Kidney capillary endothelial cell (primary cell): Measurements from ENCODE around the gene PRIMPOL.

Experiments
- DNase-seq: peaks from one replicate; pipeline ENCODE4 v3.0.0-alpha.2; 2018; ENCODE audit warnings: low spot score

The PRIMPOL gene

DNA sequence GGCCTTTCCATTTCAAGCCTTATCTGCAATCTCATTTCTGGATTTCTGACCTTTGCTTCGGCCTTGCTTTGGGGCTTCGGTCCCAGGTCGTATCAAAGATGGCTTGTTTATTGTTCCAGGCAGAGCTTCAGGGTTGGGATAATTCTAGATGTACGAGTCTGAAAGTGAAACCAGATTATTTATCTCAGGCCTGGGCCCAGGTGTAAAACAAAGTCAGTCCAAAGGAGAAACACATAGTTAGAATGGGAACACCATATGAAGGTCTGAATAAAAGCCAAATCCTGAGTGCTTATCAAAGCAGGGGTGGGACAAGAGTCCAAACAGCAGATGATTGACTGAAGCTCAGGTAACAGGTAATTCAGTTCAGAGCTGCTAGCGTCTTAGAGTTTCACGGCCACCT is 17.1 kb downstream of the PRIMPOL start:
- no peak for DNase-seq

GRCh38 chr4:184668096-184668495 is 18.6 kb downstream of the PRIMPOL start:
- no peak for DNase-seq

DNA sequence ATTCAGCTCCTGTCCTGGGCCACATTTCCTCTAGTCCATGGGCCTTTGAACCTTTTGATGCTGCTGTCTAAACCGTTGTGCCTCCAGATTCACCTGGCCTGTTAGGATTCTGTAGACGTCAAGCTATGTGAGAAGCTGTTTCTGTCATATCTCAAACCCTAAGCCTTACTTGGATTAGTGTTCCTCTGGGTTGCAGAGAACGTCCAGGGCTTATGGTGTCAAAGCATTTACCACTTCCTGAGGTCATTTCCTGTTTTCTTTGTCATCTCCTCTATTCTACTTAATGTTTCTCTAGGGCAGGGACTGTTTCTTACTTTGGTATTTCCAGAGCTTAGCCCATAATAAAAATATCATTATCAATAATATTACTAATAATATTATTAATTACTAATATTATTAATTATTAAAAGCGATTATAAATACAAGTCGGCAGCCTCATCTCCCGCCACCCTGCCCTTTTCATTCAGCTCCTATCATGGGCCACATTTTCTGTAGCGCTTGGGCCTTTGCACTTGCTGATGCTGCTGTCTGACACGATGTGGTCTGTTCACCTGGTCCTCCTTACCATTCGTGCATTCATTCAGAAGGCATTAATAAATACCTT is 19.1 kb downstream of the PRIMPOL start:
- peak; percentile 48 for DNase-seq

- DNase-seq: no peak
These were observed 19.7 kb downstream of the PRIMPOL start for GRCh38 chr4:184669251-184669650.

GRCh38 chr4:184671101-184671500 is 21.6 kb downstream of the PRIMPOL start:
- no peak for DNase-seq

GRCh38 chr4:184672741-184673140 is 23.2 kb downstream of the PRIMPOL start:
- DNase-seq: no peak

GRCh38 chr4:184674011-184674410 is 24.5 kb downstream of the PRIMPOL start:
- DNase-seq: no peak

- no peak for DNase-seq
These were observed 25.5 kb downstream of the PRIMPOL start for GRCh38 chr4:184675018-184675417.

- no peak for DNase-seq
These were observed 26.4 kb downstream of the PRIMPOL start for GRCh38 chr4:184675821-184676492.

- DNase-seq: no peak
These were observed 31.2 kb downstream of the PRIMPOL start for GRCh38 chr4:184680698-184681097.

GRCh38 chr4:184681916-184682315 is 32.4 kb downstream of the PRIMPOL start:
- DNase-seq: no peak

DNA sequence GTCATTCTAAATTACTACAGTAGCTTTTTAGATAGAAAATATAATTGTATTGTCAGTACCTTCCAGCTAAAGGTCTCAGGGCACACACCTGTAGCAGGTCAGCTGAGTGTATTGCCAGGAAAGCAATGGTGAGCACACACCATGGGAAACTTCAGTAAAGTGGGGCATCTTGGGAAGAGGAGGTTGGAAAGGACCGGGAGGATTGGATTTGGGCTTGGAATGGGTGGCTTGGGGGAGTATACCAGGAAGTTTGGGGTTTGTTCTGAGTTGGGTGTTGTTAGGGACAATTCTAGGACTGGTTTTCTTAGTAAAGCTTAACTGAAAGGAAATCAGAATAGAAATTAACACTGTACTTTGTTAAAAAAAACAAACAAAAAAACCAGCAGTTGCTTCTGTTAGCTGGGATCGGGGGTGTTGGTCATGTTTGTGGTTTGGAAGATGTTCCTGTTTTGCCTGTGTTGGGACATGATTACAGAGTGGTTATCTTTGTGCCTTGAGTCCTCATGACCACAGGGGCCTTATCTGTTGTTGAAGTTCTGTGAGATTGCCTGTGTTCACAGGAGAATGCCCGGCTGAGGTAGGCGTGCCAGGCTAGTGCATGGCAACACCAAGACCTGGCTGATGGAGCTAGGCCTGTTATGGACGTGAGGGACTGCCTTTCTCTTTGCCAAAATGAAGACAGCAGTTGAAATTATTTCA is 35.1 kb downstream of the PRIMPOL start:
- no peak for DNase-seq

GRCh38 chr4:184688005-184688404 is 38.5 kb downstream of the PRIMPOL start:
- DNase-seq: peak; percentile 4

DNA sequence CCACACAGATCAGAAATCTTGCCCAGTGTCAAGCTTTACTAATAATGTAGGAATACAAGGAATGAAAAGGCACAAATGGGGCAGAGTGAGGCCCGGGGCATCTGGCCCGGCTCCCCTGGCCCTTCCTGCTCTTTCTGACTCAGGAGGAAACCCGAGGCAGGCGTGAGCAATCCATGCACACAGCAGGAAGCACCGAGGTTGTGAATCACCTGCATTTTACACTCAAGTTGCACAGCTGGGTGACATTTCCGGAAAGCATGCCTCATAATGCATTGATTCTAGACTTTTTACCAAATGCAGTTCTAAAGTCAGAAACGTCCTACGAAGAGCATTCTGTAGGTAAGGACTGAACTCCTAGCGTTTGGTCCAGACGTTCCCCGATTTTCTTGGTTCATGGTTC is 38.9 kb downstream of the PRIMPOL start:
- DNase-seq: peak; percentile 97

DNA sequence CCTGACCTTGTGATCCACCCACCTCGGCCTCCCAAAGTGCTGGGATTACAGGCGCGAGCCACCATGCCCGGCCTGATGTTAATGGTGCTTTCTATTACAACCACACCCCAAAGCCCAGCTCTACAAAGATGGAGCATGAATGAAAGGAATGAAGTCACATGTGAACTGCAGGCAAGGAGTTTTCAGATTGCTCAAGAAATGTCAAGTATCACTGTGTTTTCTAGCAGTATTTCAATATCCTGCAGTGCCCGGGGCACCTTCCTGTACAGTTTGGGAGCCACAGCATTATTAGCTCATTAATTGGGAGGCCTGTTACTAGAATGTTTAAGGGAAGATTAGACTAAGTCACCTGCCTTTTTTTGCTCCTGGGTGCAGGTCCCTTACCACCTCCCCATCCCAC is 40.1 kb downstream of the PRIMPOL start:
- DNase-seq: no peak

DNA sequence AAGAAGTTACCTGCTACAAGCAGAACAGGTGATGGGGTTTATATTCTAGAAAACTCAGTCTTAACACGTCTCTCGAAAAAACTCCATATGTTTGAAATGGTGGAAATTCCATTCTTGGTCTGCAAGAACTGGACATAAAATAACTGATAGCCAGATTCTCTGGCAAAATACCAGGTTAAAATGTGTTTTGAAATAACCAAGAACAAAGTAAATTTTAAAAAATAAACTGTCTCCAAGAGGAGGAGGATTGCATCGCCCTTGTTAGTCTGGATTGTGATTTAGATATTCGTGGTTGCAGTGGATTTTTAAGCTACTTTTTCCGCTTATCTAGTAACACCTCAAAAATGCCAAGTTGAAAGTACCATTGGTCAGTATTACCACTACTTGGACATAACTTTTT is 43.5 kb downstream of the PRIMPOL start:
- no peak for DNase-seq

DNA sequence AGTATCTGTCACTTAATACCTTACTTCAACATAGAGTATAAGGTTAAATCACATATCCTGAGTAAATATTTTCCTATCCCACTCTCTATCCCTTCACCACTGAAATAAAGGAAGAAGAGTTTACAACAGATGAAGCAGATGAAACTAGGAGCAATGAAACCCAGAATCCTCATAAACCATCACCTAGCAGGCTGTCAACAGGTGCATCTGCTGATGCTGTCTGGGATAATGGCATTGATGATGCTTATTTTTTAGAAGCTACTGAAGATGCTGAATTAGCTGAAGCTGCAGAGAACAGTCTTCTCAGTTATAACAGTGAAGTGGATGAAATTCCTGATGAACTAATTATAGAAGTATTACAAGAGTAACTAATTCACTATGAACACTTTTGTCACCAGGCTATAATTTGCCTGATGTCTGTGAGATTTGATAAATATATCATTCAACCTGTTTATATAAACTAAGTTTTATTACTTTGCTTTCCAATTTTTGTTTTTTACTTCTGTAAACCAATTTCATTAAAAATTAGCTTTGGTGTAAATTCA is 44.9 kb downstream of the PRIMPOL start:
- DNase-seq: no peak

GRCh38 chr4:184695178-184695896 is 45.8 kb downstream of the PRIMPOL start:
- no peak for DNase-seq

- DNase-seq: no peak
These were observed 48.4 kb downstream of the PRIMPOL start for GRCh38 chr4:184697956-184698355.

- no peak for DNase-seq
These were observed 50.4 kb downstream of the PRIMPOL start for GRCh38 chr4:184699941-184700340.

GRCh38 chr4:184702114-184702513 is 52.6 kb downstream of the PRIMPOL start:
- DNase-seq: no peak

DNA sequence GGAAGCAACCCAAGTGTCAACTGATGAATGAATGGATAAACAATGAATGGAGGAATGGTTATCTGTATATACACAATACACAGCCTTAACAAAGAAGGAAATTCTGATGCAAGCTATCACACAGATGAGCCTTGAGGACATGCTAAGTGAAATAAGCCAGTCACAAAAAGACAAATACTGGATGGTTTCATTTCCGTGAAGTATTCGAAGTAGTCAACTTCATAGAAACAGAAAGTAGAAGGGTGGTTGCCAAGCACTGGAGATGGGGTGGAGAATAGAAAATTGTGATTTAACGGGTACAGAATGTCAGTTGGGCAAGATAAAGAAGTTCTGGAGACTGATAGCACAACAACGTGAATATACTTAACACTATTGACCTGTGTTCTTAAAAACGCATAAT is 56.2 kb downstream of the PRIMPOL start:
- no peak for DNase-seq

GRCh38 chr4:184706453-184706852 is 56.9 kb downstream of the PRIMPOL start:
- no peak for DNase-seq
